ENCODE measurements around the gene MPP3. TPM values are rescaled to one million over a fixed set of nuclear protein-coding genes. Genes with fewer than 3 reads are reported as not detected.

Gene MPP3
- total RNA-seq, 1 donor from 2014 or later = 13.8 TPM

DNA sequence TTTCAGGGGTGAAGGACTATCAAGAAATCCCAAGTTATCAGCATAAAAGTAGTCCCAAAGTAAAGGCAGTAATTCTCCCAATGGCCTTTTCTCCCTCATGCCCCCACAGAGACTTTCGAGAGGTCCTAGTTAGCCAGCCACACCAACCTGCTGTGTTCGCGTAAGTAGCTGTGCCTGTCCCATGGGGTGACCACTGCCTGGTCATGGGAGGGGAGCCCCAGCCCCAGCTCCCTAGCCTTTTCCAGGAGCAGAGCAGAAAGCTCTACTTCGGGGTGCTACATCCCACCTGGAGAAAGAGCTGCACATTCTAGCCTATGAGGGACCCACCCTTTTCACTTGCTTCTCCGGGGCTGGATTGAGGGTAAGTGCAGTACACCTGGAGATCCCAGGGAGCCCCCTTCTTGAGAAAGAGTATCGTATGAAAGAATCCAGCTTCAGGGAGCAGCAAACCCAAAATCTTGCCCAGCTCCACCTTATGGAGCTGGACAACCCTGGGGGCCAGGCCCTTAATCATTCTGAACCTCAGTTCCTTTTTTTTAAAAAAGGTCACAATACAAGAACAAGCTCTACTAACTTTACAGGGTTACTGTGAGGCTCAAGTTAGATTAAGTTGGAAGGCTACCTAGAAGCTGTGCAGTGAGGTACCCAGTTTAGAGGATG is 65.8 kb downstream of the MPP3 start:
- intact Hi-C loops (cut with DNase I) = no loop called here
- no peak for ATAC-seq
- no peak for DNase-seq (ENCODE audit: low spot score)

- intact Hi-C loops (cut with DNase I) = no loop called here
- no peak for DNase-seq (ENCODE audit: low spot score)
- no peak for ATAC-seq
These were observed 66.4 kb downstream of the MPP3 start for GRCh38 chr17:43766413-43767052.

- peak; percentile 97 for DNase-seq (ENCODE audit: low spot score)
- ATAC-seq = peak; percentile 92
- intact Hi-C loops (cut with DNase I) = loop anchor here (1.0 kb wide), 1 partner anchor 67 kb away; no protein-coding TSS in a partner anchor
These were observed 72.6 kb downstream of the MPP3 start for GRCh38 chr17:43760254-43760852.

GRCh38 chr17:43759836-43760235 is 73.1 kb downstream of the MPP3 start:
- DNase-seq (ENCODE audit: low spot score) (peak; percentile 34), ATAC-seq (no peak)
- intact Hi-C loops (cut with DNase I) = loop anchor here (1.0 kb wide), 1 partner anchor 67 kb away; no protein-coding TSS in a partner anchor

DNA sequence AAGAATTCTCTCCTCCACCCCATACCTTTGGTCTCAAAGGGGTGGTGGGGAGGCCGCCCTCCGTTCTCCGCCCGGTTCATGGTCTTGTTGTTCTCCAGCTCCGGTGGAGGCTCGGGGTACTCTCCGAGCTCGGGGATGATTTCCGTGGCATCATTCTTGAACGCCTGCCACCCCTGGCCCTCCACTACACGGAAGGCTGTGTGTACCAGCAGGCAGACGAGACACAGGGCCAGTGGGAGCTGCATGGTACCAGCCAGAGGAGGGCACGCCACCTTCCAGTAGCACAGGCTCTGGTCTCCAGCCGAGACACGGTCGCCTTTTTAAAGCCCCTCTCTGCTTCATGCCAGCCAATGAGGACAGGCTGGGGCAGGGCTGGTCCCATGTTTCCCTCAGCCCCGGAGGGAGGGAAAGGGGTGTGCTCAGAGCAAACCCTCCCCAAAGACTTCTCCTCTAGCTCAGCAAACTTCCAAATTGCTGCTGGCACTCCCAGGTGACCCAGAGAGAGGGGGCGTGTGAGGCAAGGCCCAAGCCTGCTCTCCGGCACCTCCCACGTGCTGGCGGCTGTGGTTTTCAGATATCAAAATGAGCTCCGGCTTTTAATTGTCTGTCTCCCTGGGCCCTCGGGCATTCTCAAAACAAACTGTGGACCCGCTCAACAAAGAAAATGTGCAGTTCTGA is 74.3 kb downstream of the MPP3 start, which contains the start of gene SOST:
SOST (minus strand) TSS at position 295 of the 678 bp plus-strand sequence; CDS start at position 245, 50 bp downstream.
- ATAC-seq = no peak
- peak; percentile 45 for DNase-seq (ENCODE audit: low spot score)
- intact Hi-C loops (cut with DNase I) = no loop called here

- DNase-seq (ENCODE audit: low spot score) (no peak), ATAC-seq (no peak)
- intact Hi-C loops (cut with DNase I) = no loop called here
These were observed 74.9 kb downstream of the MPP3 start for GRCh38 chr17:43758086-43758485.

GRCh38 chr17:43757171-43757660 is 75.7 kb downstream of the MPP3 start:
- ATAC-seq = no peak
- intact Hi-C loops (cut with DNase I) = no loop called here
- DNase-seq (ENCODE audit: low spot score) = no peak

- no peak for DNase-seq (ENCODE audit: low spot score)
- intact Hi-C loops (cut with DNase I) = no loop called here
- ATAC-seq = no peak
These were observed 76.7 kb downstream of the MPP3 start for GRCh38 chr17:43756201-43756600.

- ATAC-seq = no peak
- no peak for DNase-seq (ENCODE audit: low spot score)
- intact Hi-C loops (cut with DNase I) = no loop called here
These were observed 77.5 kb downstream of the MPP3 start for GRCh38 chr17:43755389-43755875.

DNA sequence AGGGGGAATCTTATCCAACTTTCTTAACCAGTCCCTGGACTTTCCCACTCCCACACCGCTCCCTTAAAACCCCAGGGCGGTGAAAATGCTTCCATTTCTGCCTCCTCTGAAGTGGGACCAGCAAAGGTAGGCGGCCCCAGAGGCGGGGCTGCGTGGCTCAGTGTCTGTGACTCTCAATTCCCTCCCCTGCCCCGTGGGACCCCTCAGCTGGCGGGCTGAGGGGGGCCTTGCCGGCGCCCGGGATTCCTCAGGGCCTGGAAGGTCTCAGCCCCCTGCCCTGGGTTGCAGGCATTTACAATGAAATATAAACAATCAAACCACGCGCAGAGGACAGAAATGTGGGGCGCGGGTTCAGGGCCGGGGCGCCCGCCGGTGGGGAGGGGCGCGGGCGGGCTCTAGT is 78.0 kb downstream of the MPP3 start:
- intact Hi-C loops (cut with DNase I) = loop anchor here (5.0 kb wide), 1 partner anchor 183 kb away; no protein-coding TSS in a partner anchor
- ATAC-seq (no peak), DNase-seq (ENCODE audit: low spot score) (no peak)

DNA sequence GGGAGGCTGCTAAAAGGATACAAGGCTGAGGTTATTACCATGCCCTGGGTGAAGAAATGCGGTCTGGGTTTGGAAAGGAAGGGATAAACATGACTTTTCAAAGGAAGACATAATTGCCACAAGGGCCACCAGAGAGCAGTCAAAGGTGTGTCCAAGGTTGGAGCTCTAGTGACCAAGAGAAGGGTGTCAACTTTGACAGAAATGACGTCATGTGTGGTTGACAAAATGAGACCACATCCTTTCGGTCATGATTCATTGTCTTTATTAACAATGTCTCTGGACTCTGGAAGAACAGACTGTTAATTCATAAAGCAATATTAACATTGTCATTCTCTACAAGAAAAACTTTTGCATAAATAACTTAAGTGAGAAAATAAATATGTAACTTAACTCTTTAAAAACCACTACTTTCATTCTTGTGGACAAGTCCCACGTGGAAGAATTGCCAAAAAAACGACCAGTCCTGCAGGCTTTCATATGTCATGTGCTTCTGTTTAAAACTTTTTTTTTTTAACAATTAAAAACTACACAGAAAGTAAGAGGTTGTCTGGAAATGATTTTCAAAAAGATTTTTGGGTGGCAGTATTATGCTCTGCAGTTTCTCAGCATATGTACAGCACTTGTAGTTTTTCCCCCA is 79.3 kb downstream of the MPP3 start:
- DNase-seq (ENCODE audit: low spot score) = no peak
- ATAC-seq = no peak
- intact Hi-C loops (cut with DNase I) = loop anchor here (5.0 kb wide), 1 partner anchor 181 kb away; no protein-coding TSS in a partner anchor

Other genes with a start within 250 kb of the MPP3 start
- gene MEOX1, start 171.2 kb downstream of the MPP3 start, total RNA-seq = 19.5 TPM
- gene SOST, start 74.4 kb downstream of the MPP3 start, total RNA-seq = not detected
- gene DUSP3, start 54.2 kb downstream of the MPP3 start, total RNA-seq = 54.1 TPM
- not detected for gene CFAP97D1, start 52.7 kb downstream of the MPP3 start, total RNA-seq
- gene CD300LG, start 14.0 kb upstream of the MPP3 start, total RNA-seq = 22.8 TPM
- gene MPP2, start 74.4 kb upstream of the MPP3 start, total RNA-seq = 4.6 TPM
- gene PPY, start 109.3 kb upstream of the MPP3 start, total RNA-seq = not detected
- not detected for gene PYY, start 120.8 kb upstream of the MPP3 start, total RNA-seq
- gene NAGS, start 171.5 kb upstream of the MPP3 start, total RNA-seq = 0.58 TPM
- 17.7 TPM for gene TMEM101, start 181.8 kb upstream of the MPP3 start, total RNA-seq
- gene LSM12, start 233.5 kb upstream of the MPP3 start, total RNA-seq = 32.5 TPM
- 38.3 TPM for gene G6PC3, start 237.6 kb upstream of the MPP3 start, total RNA-seq